ENCODE results near the gene ABR.

ABR gene

DNA sequence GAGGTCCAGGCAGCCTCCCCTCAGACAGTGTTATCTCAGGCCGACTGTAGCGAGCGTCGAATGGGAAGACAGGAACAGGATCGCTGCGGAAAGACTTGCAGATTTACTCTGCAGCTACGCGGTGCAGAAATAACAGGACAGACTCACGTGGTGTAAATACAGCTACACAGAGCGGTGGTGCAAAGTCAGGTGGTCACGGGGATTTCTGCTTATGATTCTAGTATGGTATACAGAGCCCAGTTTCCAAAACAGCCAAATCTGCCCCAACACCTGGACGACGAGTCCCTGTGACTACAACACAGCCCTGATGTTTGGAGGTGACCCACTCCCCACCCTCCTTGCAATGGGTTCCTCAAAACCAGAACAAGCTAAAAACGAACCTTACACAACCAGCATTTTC is 40.6 kb upstream of the ABR start:
- Histone ChIP-seq H3K36me3 (ENCODE audit: control insufficient read depth, insufficient read depth, low read length) (no peaks in the 10 kb centered on the region), H3K9ac (ENCODE audit: low read length) (no peak overlapping the region), H3K4me3 (ENCODE audit: low read depth, low read length) (no peak overlapping the region), H3K27ac (ENCODE audit: low read depth, low read length) (no peak overlapping the region), H3K9me3 (ENCODE audit: control insufficient read depth, insufficient read depth, low read depth, low read length) (0 out of 2 replicates have a peak, but pooled peaks cover 3% of the 10 kb centered on the region), H3K27me3 (ENCODE audit: control insufficient read depth, insufficient read depth, low read length) (peaks cover 3% of the 10 kb centered on the region), H3K4me1 (ENCODE audit: control insufficient read depth, insufficient read depth, low read length) (peaks cover 3% of the 10 kb centered on the region; the same call in 1 of the 2 replicates)

DNA sequence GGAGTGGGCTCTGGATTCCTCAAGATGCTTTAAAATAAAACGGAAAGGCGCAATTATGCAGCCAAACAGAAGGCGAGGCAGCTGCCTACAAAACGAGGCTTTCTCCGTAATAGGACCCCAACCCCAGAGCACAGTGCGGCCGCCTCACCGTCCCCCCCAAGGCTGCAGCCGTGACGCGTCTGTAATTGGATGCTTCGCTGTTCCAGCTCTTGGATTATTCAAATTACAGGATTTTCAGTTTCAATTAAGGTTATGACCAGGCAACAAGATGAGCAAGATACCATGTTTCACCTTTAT is 37.3 kb upstream of the ABR start:
- Histone ChIP-seq H3K27me3 (ENCODE audit: control insufficient read depth, insufficient read depth, low read length) (no peaks in the 10 kb centered on the region), H3K9ac (ENCODE audit: low read length) (no peak overlapping the region), H3K27ac (ENCODE audit: low read depth, low read length) (no peak overlapping the region), H3K36me3 (ENCODE audit: control insufficient read depth, insufficient read depth, low read length) (no peaks in the 10 kb centered on the region), H3K4me3 (ENCODE audit: low read depth, low read length) (no peak overlapping the region), H3K4me1 (ENCODE audit: control insufficient read depth, insufficient read depth, low read length) (peaks cover 3% of the 10 kb centered on the region; the same call in 1 of the 2 replicates), H3K9me3 (ENCODE audit: control insufficient read depth, insufficient read depth, low read depth, low read length) (0 out of 2 replicates have a peak, but pooled peaks cover 3% of the 10 kb centered on the region)

DNA sequence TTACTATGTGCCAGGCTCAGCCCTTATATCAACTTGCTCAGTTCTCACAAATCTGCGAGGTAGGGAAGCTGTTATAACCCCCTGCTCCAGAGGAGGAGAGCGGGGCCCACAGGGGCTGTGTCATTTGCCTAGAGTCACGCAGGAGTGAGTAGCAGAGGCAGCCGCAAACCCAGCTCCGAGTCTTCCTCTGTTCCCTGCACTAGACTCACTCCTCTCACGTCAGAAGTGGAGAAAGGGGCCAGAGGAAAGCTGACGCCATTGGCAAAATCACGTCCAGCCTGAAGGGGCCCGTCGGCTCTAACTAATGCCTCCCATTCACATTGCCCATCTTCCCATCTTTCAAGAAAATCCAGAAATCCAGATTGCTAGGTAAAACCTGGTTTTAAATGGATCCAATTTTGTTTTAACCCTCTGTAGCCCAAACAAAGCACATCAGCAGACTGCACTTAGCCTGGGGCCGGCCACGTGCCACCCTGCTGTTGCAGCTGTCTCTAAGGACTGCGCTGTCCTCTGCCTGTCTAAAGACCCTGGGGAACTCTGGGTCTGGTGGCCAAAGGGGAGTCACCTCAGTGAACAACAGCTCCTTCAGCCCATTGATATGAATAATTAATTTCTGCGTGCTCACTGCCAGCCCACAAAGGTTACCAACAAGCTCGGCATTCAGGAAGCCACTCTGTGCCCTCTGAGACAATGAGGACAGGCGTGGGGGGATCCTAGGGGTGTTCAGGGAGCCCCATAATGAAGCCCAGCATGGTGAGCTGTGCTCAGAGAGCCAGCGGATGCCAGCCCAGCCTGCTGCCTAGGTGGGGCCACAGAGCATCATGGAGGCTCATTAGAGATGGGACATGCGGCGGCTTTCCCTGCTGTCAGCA is 36.7 kb upstream of the ABR start:
- no peak overlapping the region for H3K27ac ChIP-seq (ENCODE audit: low read depth, low read length)
- no peaks in the 10 kb centered on the region for H3K27me3 ChIP-seq (ENCODE audit: control insufficient read depth, insufficient read depth, low read length)
- H3K4me3 ChIP-seq (ENCODE audit: low read depth, low read length), result no peak overlapping the region
- H3K9ac ChIP-seq (ENCODE audit: low read length), result no peak overlapping the region
- H3K4me1 ChIP-seq (ENCODE audit: control insufficient read depth, insufficient read depth, low read length), result peaks cover 3% of the 10 kb centered on the region; the same call in 1 of the 2 replicates
- H3K9me3 ChIP-seq (ENCODE audit: control insufficient read depth, insufficient read depth, low read depth, low read length), result 0 out of 2 replicates have a peak, but pooled peaks cover 3% of the 10 kb centered on the region
- no peaks in the 10 kb centered on the region for H3K36me3 ChIP-seq (ENCODE audit: control insufficient read depth, insufficient read depth, low read length)

DNA sequence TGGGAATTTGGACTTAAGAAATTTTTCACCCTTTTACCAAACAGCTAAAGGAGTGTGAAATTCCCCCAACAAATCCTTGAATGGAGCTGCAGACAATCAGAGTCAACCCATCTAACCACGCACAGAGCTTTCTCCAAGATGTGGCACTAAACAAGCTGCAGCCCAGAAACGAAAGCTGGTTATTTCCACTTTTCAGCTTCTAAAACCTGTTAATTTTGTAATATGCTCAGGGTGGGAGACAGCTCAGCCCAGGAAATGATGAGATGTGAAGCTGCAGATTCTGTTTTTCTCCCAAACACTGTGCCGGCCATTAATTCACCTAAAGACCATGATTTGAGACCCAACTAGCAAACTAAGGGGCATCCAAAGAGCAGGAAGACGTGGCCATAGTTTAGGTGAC is 33.2 kb upstream of the ABR start:
- H3K27ac ChIP-seq (ENCODE audit: low read depth, low read length), result no peak overlapping the region
- no peaks in the 10 kb centered on the region for H3K9me3 ChIP-seq (ENCODE audit: control insufficient read depth, insufficient read depth, low read depth, low read length)

DNA sequence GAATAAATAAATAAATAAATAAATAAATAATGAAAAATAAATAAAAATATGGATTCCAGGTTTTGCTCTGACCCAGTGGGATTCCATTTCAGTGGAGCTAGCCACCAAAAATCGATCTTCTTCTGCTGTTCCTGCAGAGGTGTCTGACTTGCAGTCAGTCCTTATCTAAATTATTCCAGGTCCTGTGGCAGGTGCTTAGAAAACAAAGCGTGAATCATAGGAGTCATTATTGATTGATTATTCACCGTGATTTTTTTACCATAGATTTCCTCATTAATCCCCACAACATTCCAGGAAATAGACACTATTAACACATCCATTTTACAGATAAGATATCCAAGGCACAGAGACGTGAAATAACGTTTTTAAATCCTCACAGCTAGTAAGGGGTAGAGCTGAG is 31.5 kb upstream of the ABR start:
- H3K27ac ChIP-seq (ENCODE audit: low read depth, low read length), result no peak overlapping the region
- no peaks in the 10 kb centered on the region for H3K27me3 ChIP-seq (ENCODE audit: control insufficient read depth, insufficient read depth, low read length)
- no peak overlapping the region for H3K9ac ChIP-seq (ENCODE audit: low read length)
- no peaks in the 10 kb centered on the region for H3K9me3 ChIP-seq (ENCODE audit: control insufficient read depth, insufficient read depth, low read depth, low read length)
- H3K4me1 ChIP-seq (ENCODE audit: control insufficient read depth, insufficient read depth, low read length), result peaks cover 2% of the 10 kb centered on the region; the same call in 1 of the 2 replicates
- H3K4me3 ChIP-seq (ENCODE audit: low read depth, low read length), result no peak overlapping the region
- H3K36me3 ChIP-seq (ENCODE audit: control insufficient read depth, insufficient read depth, low read length), result no peaks in the 10 kb centered on the region

More for the DNA sequence above, 33.2 kb upstream of the ABR start:
- H3K9ac ChIP-seq (ENCODE audit: low read length), result no peak overlapping the region
- no peaks in the 10 kb centered on the region for H3K27me3 ChIP-seq (ENCODE audit: control insufficient read depth, insufficient read depth, low read length)
- peaks cover 3% of the 10 kb centered on the region; the same call in 1 of the 2 replicates for H3K4me1 ChIP-seq (ENCODE audit: control insufficient read depth, insufficient read depth, low read length)
- no peaks in the 10 kb centered on the region for H3K36me3 ChIP-seq (ENCODE audit: control insufficient read depth, insufficient read depth, low read length)
- no peak overlapping the region for H3K4me3 ChIP-seq (ENCODE audit: low read depth, low read length)

DNA sequence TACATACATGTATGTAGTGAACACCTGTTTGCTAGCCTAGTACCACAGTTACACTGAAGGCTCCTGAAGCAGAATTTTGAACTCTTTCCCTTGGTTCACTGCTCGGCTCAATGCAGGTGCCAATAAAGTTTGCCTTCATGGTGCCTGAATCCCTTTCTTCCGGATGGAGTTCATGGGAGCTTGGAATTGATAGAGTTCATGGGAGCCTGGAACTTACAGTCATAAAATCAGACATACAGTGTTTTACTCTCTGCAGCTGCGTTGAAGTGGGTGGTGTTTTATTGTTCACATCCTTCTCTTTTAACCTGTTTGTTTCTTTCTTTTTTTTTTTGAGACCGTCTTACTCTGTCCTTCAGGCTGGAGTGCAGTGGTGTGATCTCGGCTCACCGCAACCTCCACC is 29.2 kb upstream of the ABR start:
- Histone ChIP-seq H3K9me3 (ENCODE audit: control insufficient read depth, insufficient read depth, low read depth, low read length) (no peaks in the 10 kb centered on the region), H3K9ac (ENCODE audit: low read length) (no peak overlapping the region), H3K4me3 (ENCODE audit: low read depth, low read length) (no peak overlapping the region), H3K4me1 (ENCODE audit: control insufficient read depth, insufficient read depth, low read length) (no peaks in the 10 kb centered on the region), H3K27ac (ENCODE audit: low read depth, low read length) (no peak overlapping the region), H3K36me3 (ENCODE audit: control insufficient read depth, insufficient read depth, low read length) (no peaks in the 10 kb centered on the region), H3K27me3 (ENCODE audit: control insufficient read depth, insufficient read depth, low read length) (no peaks in the 10 kb centered on the region)

DNA sequence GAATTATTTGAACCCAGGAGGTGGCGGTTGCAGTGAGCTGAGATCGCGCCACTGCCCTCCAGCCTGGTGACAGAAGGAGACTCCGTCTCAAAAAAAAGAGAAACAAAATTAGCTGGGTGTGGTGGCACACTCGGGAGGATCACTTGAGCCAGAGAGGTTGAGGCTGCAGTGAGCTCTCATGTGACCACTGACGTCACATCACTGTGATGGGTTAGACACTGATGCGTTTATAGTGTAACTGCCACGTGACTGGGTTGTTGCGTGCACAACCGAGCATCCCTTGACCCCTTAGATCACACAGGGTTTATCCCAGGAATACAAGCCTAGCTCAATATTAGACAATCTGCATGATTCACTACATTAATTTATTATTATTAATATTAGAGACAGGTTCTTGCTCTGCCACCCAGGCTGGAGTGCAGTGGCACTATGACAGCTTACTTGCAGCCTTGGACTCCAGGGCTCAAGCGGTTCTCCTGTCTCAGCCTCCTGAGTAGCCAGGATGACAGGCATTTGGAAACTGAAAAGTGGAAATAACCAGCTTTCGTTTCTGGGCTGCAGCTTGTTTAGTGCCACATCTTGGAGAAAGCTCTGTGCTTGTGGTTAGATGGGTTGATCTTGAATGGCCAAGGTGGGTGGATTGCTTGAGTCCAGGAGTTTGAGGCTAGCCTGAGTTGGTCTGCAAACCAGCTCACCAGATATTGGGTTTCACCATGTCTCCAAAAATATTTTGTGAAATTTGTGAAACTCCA is 26.4 kb upstream of the ABR start:
- Histone ChIP-seq H3K27me3 (ENCODE audit: control insufficient read depth, insufficient read depth, low read length) (no peaks in the 10 kb centered on the region), H3K27ac (ENCODE audit: low read depth, low read length) (no peak overlapping the region), H3K36me3 (ENCODE audit: control insufficient read depth, insufficient read depth, low read length) (no peaks in the 10 kb centered on the region)

DNA sequence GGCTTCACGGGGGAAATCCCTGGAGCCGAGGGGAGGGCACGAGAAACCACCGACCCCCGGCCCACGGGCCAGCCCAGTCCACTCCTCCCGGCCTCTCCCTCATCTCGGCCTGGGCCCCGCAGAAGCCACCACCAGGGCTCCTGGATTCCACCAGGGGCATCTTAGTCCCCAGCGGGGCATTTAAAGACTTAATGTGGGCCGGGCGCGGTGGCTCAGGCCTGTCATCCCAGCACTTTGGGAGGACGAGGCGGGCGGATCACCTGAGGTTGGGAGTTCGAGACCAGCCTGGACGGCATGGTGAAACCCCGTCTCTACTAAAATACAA is 24.1 kb upstream of the ABR start:
- Histone ChIP-seq H3K9ac (ENCODE audit: low read length) (peak overlapping the region; percentile 81), H3K27me3 (ENCODE audit: control insufficient read depth, insufficient read depth, low read length) (no peaks in the 10 kb centered on the region), H3K4me1 (ENCODE audit: control insufficient read depth, insufficient read depth, low read length) (no peaks in the 10 kb centered on the region), H3K4me3 (ENCODE audit: low read depth, low read length) (peak overlapping the region; percentile 74), H3K36me3 (ENCODE audit: control insufficient read depth, insufficient read depth, low read length) (no peaks in the 10 kb centered on the region), H3K27ac (ENCODE audit: low read depth, low read length) (peak overlapping the region; percentile 64; the same call in 1 of the 2 replicates), H3K9me3 (ENCODE audit: control insufficient read depth, insufficient read depth, low read depth, low read length) (no peaks in the 10 kb centered on the region)

More for the DNA sequence above, 26.4 kb upstream of the ABR start:
- Histone ChIP-seq H3K9ac (ENCODE audit: low read length) (no peak overlapping the region), H3K4me1 (ENCODE audit: control insufficient read depth, insufficient read depth, low read length) (no peaks in the 10 kb centered on the region), H3K9me3 (ENCODE audit: control insufficient read depth, insufficient read depth, low read depth, low read length) (no peaks in the 10 kb centered on the region), H3K4me3 (ENCODE audit: low read depth, low read length) (no peak overlapping the region)

DNA sequence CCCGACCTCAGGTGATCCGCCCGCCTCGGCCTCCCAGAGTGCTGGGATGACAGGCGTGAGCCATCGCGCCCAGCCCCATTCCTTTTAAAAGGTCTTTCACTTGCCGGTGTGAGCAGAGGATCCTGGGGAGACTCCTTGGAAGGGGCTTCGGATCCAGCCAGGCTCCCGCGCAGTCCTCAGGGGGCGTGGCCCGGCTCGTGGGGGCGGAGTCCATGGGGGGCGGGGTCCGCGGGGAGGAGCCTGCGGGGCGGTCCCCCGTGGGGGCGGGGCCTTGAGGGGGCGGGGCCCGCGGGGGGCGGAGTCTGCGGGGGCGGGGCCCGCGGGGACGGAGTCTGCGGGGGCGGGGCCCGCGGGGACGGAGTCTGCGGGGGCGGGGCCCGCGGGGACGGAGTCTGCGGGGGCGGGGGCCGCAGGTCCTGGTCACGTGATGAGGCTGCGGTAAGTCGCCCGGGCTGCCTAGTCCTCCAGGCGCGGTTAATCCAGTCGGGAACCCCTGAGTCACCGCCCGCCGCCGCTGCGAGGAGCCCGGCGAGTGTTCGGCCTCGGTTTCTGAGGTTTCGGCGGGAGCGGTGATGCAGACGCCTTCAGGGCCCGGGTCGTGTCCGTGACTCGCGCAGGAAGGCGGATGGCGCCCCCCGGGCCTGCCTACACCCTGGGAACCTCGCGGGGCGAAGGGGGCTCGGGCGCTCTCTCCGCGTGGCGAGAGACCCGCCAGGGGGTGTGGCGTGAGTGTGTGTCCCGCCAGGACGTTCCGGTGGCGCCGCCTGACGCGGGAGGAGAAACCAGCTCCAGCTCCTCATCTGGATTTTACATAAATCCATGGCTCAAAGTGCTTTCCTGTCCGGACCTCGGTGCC is 23.6 kb upstream of the ABR start:
- Histone ChIP-seq H3K4me3 (ENCODE audit: low read depth, low read length) (peak overlapping the region; percentile 74), H3K27me3 (ENCODE audit: control insufficient read depth, insufficient read depth, low read length) (no peaks in the 10 kb centered on the region), H3K9me3 (ENCODE audit: control insufficient read depth, insufficient read depth, low read depth, low read length) (no peaks in the 10 kb centered on the region), H3K27ac (ENCODE audit: low read depth, low read length) (peak overlapping the region; percentile 64; the same call in 1 of the 2 replicates), H3K9ac (ENCODE audit: low read length) (peak overlapping the region; percentile 81), H3K36me3 (ENCODE audit: control insufficient read depth, insufficient read depth, low read length) (no peaks in the 10 kb centered on the region), H3K4me1 (ENCODE audit: control insufficient read depth, insufficient read depth, low read length) (no peaks in the 10 kb centered on the region; the same call in 1 of the 2 replicates)

DNA sequence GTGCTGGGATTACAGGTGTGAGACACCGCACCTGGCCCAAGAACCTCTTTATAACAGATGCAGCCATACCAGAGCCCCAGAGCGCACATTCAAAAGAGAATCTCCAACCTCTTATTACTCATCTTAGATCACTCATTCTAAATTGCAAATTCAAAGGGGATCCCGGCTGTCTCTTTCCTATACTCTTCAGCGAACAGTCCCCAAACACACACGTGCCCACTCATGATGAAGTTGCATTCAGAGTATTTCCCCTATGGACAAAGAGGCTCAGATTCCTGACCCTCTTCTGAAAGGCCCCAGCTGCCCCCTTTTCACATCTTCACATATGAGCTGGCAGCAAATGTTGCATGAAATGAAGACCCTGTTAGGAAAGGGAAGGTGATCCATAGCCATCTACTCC is 22.5 kb upstream of the ABR start:
- Histone ChIP-seq H3K9me3 (ENCODE audit: control insufficient read depth, insufficient read depth, low read depth, low read length) (no peaks in the 10 kb centered on the region), H3K9ac (ENCODE audit: low read length) (no peak overlapping the region), H3K4me3 (ENCODE audit: low read depth, low read length) (no peak overlapping the region), H3K27ac (ENCODE audit: low read depth, low read length) (no peak overlapping the region), H3K27me3 (ENCODE audit: control insufficient read depth, insufficient read depth, low read length) (no peaks in the 10 kb centered on the region), H3K4me1 (ENCODE audit: control insufficient read depth, insufficient read depth, low read length) (peaks cover 5% of the 10 kb centered on the region; the same call in 1 of the 2 replicates), H3K36me3 (ENCODE audit: control insufficient read depth, insufficient read depth, low read length) (no peaks in the 10 kb centered on the region)
